Activated CD4-positive, alpha-beta T cell treated with anti-CD3 and anti-CD28 coated beads, Interleukin-2, amount 10 ng/mL, durations not matched to agents 24 days and 14 days (primary cell): ENCODE results near the gene FCN3. TPM values are rescaled to one million over a fixed set of nuclear protein-coding genes. Genes with fewer than 3 reads are reported as not detected.
"Not testable (repeated sequence)": the region's sequence is repeated elsewhere in the genome, so short reads cannot be mapped to it uniquely, and the experiment has no call there.

Source experiments
- DNase-seq: peaks from one replicate; pipeline ENCODE4 v3.0.0; 2022
- H3K27ac Mint-ChIP-seq: one replicate; pipeline ENCODE4 v1.8.0; 2022; ENCODE audit warnings: mild to moderate bottlenecking, mixed read lengths
- H3K27me3 Mint-ChIP-seq: one replicate; pipeline ENCODE4 v1.8.0; 2022; ENCODE audit warnings: mixed read lengths
- H3K36me3 Mint-ChIP-seq: one replicate; pipeline ENCODE4 v1.8.0; 2022; ENCODE audit warnings: low read depth, mild to moderate bottlenecking, mixed read lengths
- H3K4me1 Mint-ChIP-seq: one replicate; pipeline ENCODE4 v1.8.0; 2021; ENCODE audit warnings: mixed read lengths
- H3K4me3 Mint-ChIP-seq: one replicate; pipeline ENCODE4 v1.8.0; 2022; ENCODE audit warnings: mild to moderate bottlenecking, moderate library complexity, mixed read lengths
- H3K9me3 Mint-ChIP-seq: one replicate; pipeline ENCODE4 v1.8.0; 2021; ENCODE audit warnings: mixed read lengths
- intact Hi-C: fragments of 100-400 bp; cut with micrococcal nuclease; formaldehyde crosslinking; loops from one replicate; pipeline ENCODE4 v1.15.1; 2023
- total RNA-seq: library from RNA; stranded (reverse); gene quantifications from 2 replicates; pipeline ENCODE4 v1.2.3, GENCODE V29; 2022

FCN3 gene
- total RNA-seq, 1 donor from 2014 or later: not detected

GRCh38 chr1:27394925-27395324 lies 20.3 kb upstream of the FCN3 start:
- no peaks in the 10 kb centered on the region for H3K36me3 Mint-ChIP-seq
- no peak overlapping the region for H3K4me3 Mint-ChIP-seq
- DNase-seq: no peak

GRCh38 chr1:27394282-27394658 lies 19.6 kb upstream of the FCN3 start:
- Mint-ChIP-seq H3K27me3 (peaks cover 12% of the 10 kb centered on the region), H3K36me3 (no peaks in the 10 kb centered on the region), H3K4me3 (peak overlapping the region; percentile 32), H3K27ac (no peak overlapping the region), H3K9me3 (no peaks in the 10 kb centered on the region), H3K4me1 (peaks cover 12% of the 10 kb centered on the region)
- no peak for DNase-seq
- intact Hi-C loops: no loop called here

More at GRCh38 chr1:27394925-27395324, 20.3 kb upstream of the FCN3 start:
- Mint-ChIP-seq H3K27me3 (peaks cover 10% of the 10 kb centered on the region), H3K9me3 (no peaks in the 10 kb centered on the region), H3K4me1 (peaks cover 12% of the 10 kb centered on the region), H3K27ac (no peak overlapping the region)
- intact Hi-C loops: loop anchor here (1.0 kb wide), 1 partner anchor 95 kb away; no protein-coding TSS in a partner anchor

- Mint-ChIP-seq H3K9me3 (no peaks in the 10 kb centered on the region), H3K27ac (no peak overlapping the region), H3K4me3 (peak overlapping the region; percentile 85), H3K36me3 (no peaks in the 10 kb centered on the region), H3K27me3 (peaks cover 12% of the 10 kb centered on the region), H3K4me1 (peaks cover 12% of the 10 kb centered on the region)
- intact Hi-C loops: no loop called here
- DNase-seq: no peak
Measured at GRCh38 chr1:27393641-27394281, 19.1 kb upstream of the FCN3 start.

GRCh38 chr1:27392778-27393635 lies 18.4 kb upstream of the FCN3 start:
- Mint-ChIP-seq H3K36me3 (no peaks in the 10 kb centered on the region), H3K9me3 (no peaks in the 10 kb centered on the region), H3K27me3 (peaks cover 12% of the 10 kb centered on the region), H3K4me3 (peak overlapping the region; percentile 85), H3K4me1 (peaks cover 13% of the 10 kb centered on the region), H3K27ac (peak overlapping the region; percentile 72)
- DNase-seq: no peak
- intact Hi-C loops: loop anchor here (1.0 kb wide), 4 partner anchors 27 to 270 kb away; partner anchors contain the start of genes MAP3K6 and TMEM222

GRCh38 chr1:27392096-27392777 lies 17.6 kb upstream of the FCN3 start, which contains the start of gene GPR3:
GPR3 (plus strand) TSS chr1:27392622; CDS start chr1:27393799, 1,177 bp downstream.
- Mint-ChIP-seq H3K4me1 (peaks cover 13% of the 10 kb centered on the region), H3K27me3 (peaks cover 12% of the 10 kb centered on the region)

GRCh38 chr1:27391511-27392095 lies 17.0 kb upstream of the FCN3 start:
- H3K4me3 Mint-ChIP-seq: peak overlapping the region; percentile 87
- intact Hi-C loops: loop anchor here (1.0 kb wide), 4 partner anchors 25 to 272 kb away; partner anchors contain the start of genes MAP3K6 and TMEM222
- peak; percentile 70 for DNase-seq
- H3K27ac Mint-ChIP-seq: peak overlapping the region; percentile 93
- peaks cover 13% of the 10 kb centered on the region for H3K4me1 Mint-ChIP-seq
- no peaks in the 10 kb centered on the region for H3K9me3 Mint-ChIP-seq
- peaks cover 12% of the 10 kb centered on the region for H3K27me3 Mint-ChIP-seq
- H3K36me3 Mint-ChIP-seq: no peaks in the 10 kb centered on the region

More at GRCh38 chr1:27392096-27392777, 17.6 kb upstream of the FCN3 start, which contains the start of gene GPR3:
- Mint-ChIP-seq H3K4me3 (peak within 1 kb of the TSS; percentile 87), H3K27ac (peak within 1 kb of the TSS; percentile 93), H3K9me3 (no peaks in the 10 kb centered on the region), H3K36me3 (no peaks in the 10 kb centered on the region)
- DNase-seq: peak; percentile 98
- intact Hi-C loops: loop anchor here (1.0 kb wide), 4 partner anchors 26 to 271 kb away; partner anchors contain the start of genes MAP3K6 and TMEM222

GRCh38 chr1:27388337-27389005 lies 13.8 kb upstream of the FCN3 start:
- no peak overlapping the region for H3K4me3 Mint-ChIP-seq
- no peaks in the 10 kb centered on the region for H3K36me3 Mint-ChIP-seq
- intact Hi-C loops: loop anchor here (1.0 to 2.0 kb wide), 3 partner anchors 31 to 88 kb away; no protein-coding TSS in a partner anchor
- H3K27ac Mint-ChIP-seq: peak overlapping the region; percentile 0
- H3K9me3 Mint-ChIP-seq: no peaks in the 10 kb centered on the region
- peaks cover 16% of the 10 kb centered on the region for H3K4me1 Mint-ChIP-seq
- peak; percentile 93 for DNase-seq
- H3K27me3 Mint-ChIP-seq: peaks cover 16% of the 10 kb centered on the region

GRCh38 chr1:27384797-27385196 lies 10.2 kb upstream of the FCN3 start:
- H3K4me1 Mint-ChIP-seq, DNase-seq, H3K9me3 Mint-ChIP-seq, H3K4me3 Mint-ChIP-seq, intact Hi-C loops, H3K27ac Mint-ChIP-seq, H3K36me3 Mint-ChIP-seq: not testable (repeated sequence)
- H3K27me3 Mint-ChIP-seq: peaks cover 13% of the 10 kb centered on the region

- H3K4me3 Mint-ChIP-seq: no peak overlapping the region
- DNase-seq: no peak
- H3K27me3 Mint-ChIP-seq: peaks cover 11% of the 10 kb centered on the region
- no peak overlapping the region for H3K27ac Mint-ChIP-seq
- intact Hi-C loops: no loop called here
- no peaks in the 10 kb centered on the region for H3K36me3 Mint-ChIP-seq
- no peaks in the 10 kb centered on the region for H3K9me3 Mint-ChIP-seq
- peaks cover 6% of the 10 kb centered on the region for H3K4me1 Mint-ChIP-seq
Measured at GRCh38 chr1:27383661-27384060, 9.0 kb upstream of the FCN3 start.

GRCh38 chr1:27383039-27383605 lies 8.5 kb upstream of the FCN3 start, which contains the start of gene CD164L2:
CD164L2 (minus strand) TSS chr1:27383333; CDS start chr1:27383239, 94 bp downstream.
- H3K4me1 Mint-ChIP-seq: peaks cover 4% of the 10 kb centered on the region
- H3K27me3 Mint-ChIP-seq: peaks cover 11% of the 10 kb centered on the region
- H3K27ac Mint-ChIP-seq: no peak within 1 kb of the TSS
- H3K36me3 Mint-ChIP-seq: no peaks in the 10 kb centered on the region
- H3K4me3 Mint-ChIP-seq: no peak within 1 kb of the TSS
- no peaks in the 10 kb centered on the region for H3K9me3 Mint-ChIP-seq
- DNase-seq: peak; percentile 88
- intact Hi-C loops: no loop called here

- intact Hi-C loops: no loop called here
- peaks cover 11% of the 10 kb centered on the region for H3K27me3 Mint-ChIP-seq
- peaks cover 4% of the 10 kb centered on the region for H3K4me1 Mint-ChIP-seq
- no peak overlapping the region for H3K27ac Mint-ChIP-seq
- H3K36me3 Mint-ChIP-seq: no peaks in the 10 kb centered on the region
- DNase-seq: no peak
- H3K9me3 Mint-ChIP-seq: no peaks in the 10 kb centered on the region
- no peak overlapping the region for H3K4me3 Mint-ChIP-seq
Measured at GRCh38 chr1:27381969-27382762, 7.5 kb upstream of the FCN3 start.
